Trophoblast cell (in vitro differentiated cells and primary cell): ENCODE results near the gene ZBTB49.

Experiments used
- DNase-seq, 2 donors: peaks; one replicate each; pipeline ENCODE4 v3.0.0-alpha.2; 2016
- H2AFZ ChIP-seq: 2 replicates; pipeline ENCODE4 v1.6.1; 2013; ENCODE audit warnings: low read length, moderate library complexity, mild to moderate bottlenecking; ENCODE audit not compliant: insufficient read depth, poor library complexity
- H2AK5ac ChIP-seq: 2 replicates; pipeline ENCODE4 v1.6.1; 2013; ENCODE audit warnings: mild to moderate bottlenecking, low read length
- H2BK120ac ChIP-seq: 2 replicates; pipeline ENCODE4 v1.6.1; 2013; ENCODE audit warnings: low read length, mild to moderate bottlenecking, moderate library complexity; ENCODE audit not compliant: insufficient read depth, poor library complexity
- H2BK12ac ChIP-seq: 2 replicates; pipeline ENCODE4 v1.6.1; 2013; ENCODE audit warnings: mild to moderate bottlenecking, low read length, moderate library complexity
- H2BK5ac ChIP-seq: 2 replicates; pipeline ENCODE4 v1.6.1; 2013; ENCODE audit warnings: low read length, low read depth, moderate library complexity, mild to moderate bottlenecking; ENCODE audit not compliant: poor library complexity
- H3K14ac ChIP-seq: 2 replicates; pipeline ENCODE4 v1.6.1; 2013; ENCODE audit warnings: mild to moderate bottlenecking, low read length
- H3K18ac ChIP-seq: 2 replicates; pipeline ENCODE4 v1.6.1; 2013; ENCODE audit warnings: mild to moderate bottlenecking, low read length
- H3K23ac ChIP-seq: 2 replicates; pipeline ENCODE4 v1.6.1; 2013; ENCODE audit warnings: low read length
- H3K27ac ChIP-seq: 2 replicates; pipeline ENCODE4 v1.5.1; 2013; ENCODE audit warnings: low read depth, mild to moderate bottlenecking, inconsistent platforms, low read length, moderate library complexity
- H3K27me3 ChIP-seq: 2 replicates; pipeline ENCODE4 v1.6.1; 2013; ENCODE audit warnings: inconsistent platforms, mild to moderate bottlenecking, low read length, moderate library complexity; ENCODE audit not compliant: insufficient read depth
- H3K36me3 ChIP-seq, 2 experiments: 1 replicate in 1 of 2; 2 replicates in 1 of 2; pipeline ENCODE4 v1.6.1; 2013; ENCODE audit warnings: low read length in 2 of 2, mild to moderate bottlenecking in 2 of 2, moderate library complexity in 1 of 2; ENCODE audit not compliant: insufficient read depth in 2 of 2, control insufficient read depth in 1 of 2
- H3K4ac ChIP-seq: 2 replicates; pipeline ENCODE4 v1.6.1; 2013; ENCODE audit warnings: low read depth, mild to moderate bottlenecking, low read length, moderate library complexity
- H3K4me1 ChIP-seq, 2 experiments: 1 replicate in 1 of 2; 2 replicates in 1 of 2; pipeline ENCODE4 v1.6.1; 2013; ENCODE audit warnings: low read length in 2 of 2, mild to moderate bottlenecking in 2 of 2, moderate library complexity in 1 of 2; ENCODE audit not compliant: insufficient read depth in 2 of 2, control insufficient read depth in 1 of 2
- H3K4me2 ChIP-seq: 2 replicates; pipeline ENCODE4 v1.6.1; 2013; ENCODE audit warnings: inconsistent platforms, mild to moderate bottlenecking, low read length, moderate library complexity
- H3K4me3 ChIP-seq: 2 replicates; pipeline ENCODE4 v1.5.1; 2013; ENCODE audit warnings: mild to moderate bottlenecking, low read depth, low read length, inconsistent platforms
- H3K79me1 ChIP-seq: one replicate; pipeline ENCODE4 v1.6.1; 2013; ENCODE audit warnings: low read length
- H3K79me2 ChIP-seq: 2 replicates; pipeline ENCODE4 v1.6.1; 2013; ENCODE audit warnings: low read length, mild to moderate bottlenecking; ENCODE audit not compliant: control insufficient read depth, insufficient read depth, poor library complexity
- H3K9ac ChIP-seq: 2 replicates; pipeline ENCODE4 v1.6.1; 2013; ENCODE audit warnings: mild to moderate bottlenecking, low read length
- H3K9me3 ChIP-seq: 2 replicates; pipeline ENCODE4 v1.6.1; 2013; ENCODE audit warnings: low read depth, mild to moderate bottlenecking, control low read depth, inconsistent platforms, low read length; ENCODE audit not compliant: insufficient read depth
- H4K12ac ChIP-seq: 2 replicates; pipeline ENCODE4 v1.6.1; 2013; ENCODE audit warnings: low read depth, mild to moderate bottlenecking, low read length, moderate library complexity
- H4K8ac ChIP-seq: 2 replicates; pipeline ENCODE4 v1.6.1; 2013; ENCODE audit warnings: low read depth, mild to moderate bottlenecking, low read length, moderate library complexity
- H4K91ac ChIP-seq: one replicate; pipeline ENCODE4 v1.6.1; 2013; ENCODE audit warnings: low read depth, mild to moderate bottlenecking, low read length, moderate library complexity
- WGBS: extraction: QIAGEN DNeasy Blood & Tissue Kit; methylation state at CpG from one replicate; pipeline ENCODE4 v1.1.7; 2013; ENCODE audit warnings: missing lambda C conversion rate; ENCODE audit not compliant: insufficient read length, insufficient coverage; ENCODE audit errors: extremely low coverage; 5-methylcytosine and 5-hydroxymethylcytosine counted together

The ZBTB49 gene

GRCh38 chr4:4330794-4331193, 40.7 kb downstream of the ZBTB49 start:
- Histone ChIP-seq H3K23ac (no peak overlapping the region), H3K79me1 (no peaks in the 10 kb centered on the region), H3K14ac (no peak overlapping the region), H3K4me3 (no peak overlapping the region), H3K4ac (no peak overlapping the region), H4K8ac (no peak overlapping the region), H2BK5ac (no peak overlapping the region), H4K12ac (no peak overlapping the region), H3K36me3 (no peaks in the 10 kb centered on the region), H3K9ac (no peak overlapping the region), H4K91ac (no peak overlapping the region), H3K27me3 (no peaks in the 10 kb centered on the region), H3K79me2 (no peaks in the 10 kb centered on the region), H2BK120ac (no peak overlapping the region), H2AK5ac (no peak overlapping the region), H2AFZ (no peak overlapping the region), H3K4me2 (no peak overlapping the region), H3K18ac (no peak overlapping the region), H3K9me3 (peaks cover 3% of the 10 kb centered on the region), H2BK12ac (no peak overlapping the region), H3K4me1 (no peaks in the 10 kb centered on the region), H3K27ac (no peak overlapping the region)
- no peak for DNase-seq
- WGBS, result no CpG with 5 or more reads among the region's 5 CpGs

- no peak for DNase-seq
- H2BK5ac ChIP-seq, result no peak overlapping the region
- no peak overlapping the region for H2AFZ ChIP-seq
- no peak overlapping the region for H3K14ac ChIP-seq
- WGBS, result no CpG with 5 or more reads among the region's 3 CpGs
- no peak overlapping the region for H3K9ac ChIP-seq
- no peak overlapping the region for H3K23ac ChIP-seq
- H3K79me1 ChIP-seq, result no peaks in the 10 kb centered on the region
- no peak overlapping the region for H3K4ac ChIP-seq
- no peak overlapping the region for H2BK12ac ChIP-seq
- H3K18ac ChIP-seq, result no peak overlapping the region
- H4K8ac ChIP-seq, result no peak overlapping the region
- H3K4me2 ChIP-seq, result no peak overlapping the region
- H3K27ac ChIP-seq, result no peak overlapping the region
- no peak overlapping the region for H4K12ac ChIP-seq
- H3K9me3 ChIP-seq, result peaks cover 3% of the 10 kb centered on the region
- no peaks in the 10 kb centered on the region for H3K79me2 ChIP-seq
- H3K4me3 ChIP-seq, result no peak overlapping the region
- H3K4me1 ChIP-seq, result no peaks in the 10 kb centered on the region
- no peaks in the 10 kb centered on the region for H3K36me3 ChIP-seq
- no peaks in the 10 kb centered on the region for H3K27me3 ChIP-seq
- H4K91ac ChIP-seq, result no peak overlapping the region
- no peak overlapping the region for H2BK120ac ChIP-seq
- no peak overlapping the region for H2AK5ac ChIP-seq
These were observed 42.5 kb downstream of the ZBTB49 start for GRCh38 chr4:4332529-4332928.

DNA sequence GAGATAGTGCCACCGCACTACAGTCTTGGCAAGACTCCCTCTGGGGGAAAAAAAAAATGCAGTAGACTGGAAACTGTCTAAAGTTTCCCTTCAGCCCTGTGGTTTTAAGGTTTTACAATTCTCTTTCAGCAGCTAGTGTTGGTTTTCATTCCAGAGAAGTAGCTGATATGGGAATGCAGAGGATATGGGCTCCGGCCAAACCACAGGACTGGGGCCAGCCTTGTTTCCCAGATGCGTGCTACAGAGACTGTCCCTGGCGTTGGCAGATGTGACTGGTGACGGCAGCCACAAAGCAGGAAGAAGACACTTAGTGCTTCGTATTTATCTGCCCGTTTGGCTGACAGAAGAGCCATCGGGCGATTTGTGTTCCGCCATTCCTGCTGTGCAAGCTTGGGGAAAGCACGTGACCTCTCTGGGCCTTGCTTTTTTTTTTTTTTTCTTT, 43.2 kb downstream of the ZBTB49 start:
- no peaks in the 10 kb centered on the region for H3K79me2 ChIP-seq
- peaks cover 3% of the 10 kb centered on the region for H3K9me3 ChIP-seq
- H3K4ac ChIP-seq, result no peak overlapping the region
- no peak overlapping the region for H3K14ac ChIP-seq
- WGBS, result no CpG with 5 or more reads among the region's 11 CpGs
- no peak overlapping the region for H3K4me2 ChIP-seq
- H3K4me3 ChIP-seq, result no peak overlapping the region
- H2BK5ac ChIP-seq, result no peak overlapping the region
- H3K36me3 ChIP-seq, result no peaks in the 10 kb centered on the region
- no peaks in the 10 kb centered on the region for H3K4me1 ChIP-seq
- H3K9ac ChIP-seq, result no peak overlapping the region
- H3K18ac ChIP-seq, result no peak overlapping the region
- H2BK120ac ChIP-seq, result no peak overlapping the region
- no peak overlapping the region for H3K23ac ChIP-seq
- H4K8ac ChIP-seq, result no peak overlapping the region
- no peaks in the 10 kb centered on the region for H3K79me1 ChIP-seq
- H2BK12ac ChIP-seq, result no peak overlapping the region
- no peak overlapping the region for H4K12ac ChIP-seq
- no peak overlapping the region for H4K91ac ChIP-seq
- no peak for DNase-seq
- H2AK5ac ChIP-seq, result no peak overlapping the region
- H3K27me3 ChIP-seq, result no peaks in the 10 kb centered on the region
- no peak overlapping the region for H2AFZ ChIP-seq
- no peak overlapping the region for H3K27ac ChIP-seq

- peak; percentile 54 to 68 for DNase-seq
- no peak overlapping the region for H3K9ac ChIP-seq
- H3K36me3 ChIP-seq, result no peaks in the 10 kb centered on the region
- H3K18ac ChIP-seq, result no peak overlapping the region
- H3K23ac ChIP-seq, result no peak overlapping the region
- H4K12ac ChIP-seq, result no peak overlapping the region
- no peak overlapping the region for H3K4me3 ChIP-seq
- H2AK5ac ChIP-seq, result no peak overlapping the region
- no peaks in the 10 kb centered on the region for H3K27me3 ChIP-seq
- no CpG with 5 or more reads among the region's 21 CpGs for WGBS
- H3K14ac ChIP-seq, result no peak overlapping the region
- no peaks in the 10 kb centered on the region for H3K79me2 ChIP-seq
- H4K91ac ChIP-seq, result no peak overlapping the region
- no peak overlapping the region for H4K8ac ChIP-seq
- no peak overlapping the region for H2BK12ac ChIP-seq
- no peak overlapping the region for H2BK5ac ChIP-seq
- H2BK120ac ChIP-seq, result no peak overlapping the region
- no peaks in the 10 kb centered on the region for H3K79me1 ChIP-seq
- H3K9me3 ChIP-seq, result peaks cover 3% of the 10 kb centered on the region
- H3K4me2 ChIP-seq, result no peak overlapping the region
- H2AFZ ChIP-seq, result no peak overlapping the region
- no peak overlapping the region for H3K27ac ChIP-seq
- no peaks in the 10 kb centered on the region for H3K4me1 ChIP-seq
- H3K4ac ChIP-seq, result no peak overlapping the region
These were observed 44.9 kb downstream of the ZBTB49 start for GRCh38 chr4:4334798-4335520.
